HepG2 (cell line): ENCODE measurements around the gene HOXC9. TPM values are rescaled to one million over a fixed set of nuclear protein-coding genes. Genes with fewer than 3 reads are reported as not detected.

Experiments
- ATAC-seq: fragments of 200-7000 bp; cut with Tn5 transposase; 3 replicates; pipeline ENCODE4 v1.9.1; 2020; ENCODE audit warnings: mild to moderate bottlenecking, moderate library complexity
- BruUV-seq: library from RNA; stranded (reverse); fragments of 400-500 nt; replicated peaks from 2 replicates; lab custom pipeline; 2021; lab: Mats Ljungman, UMichigan
- CTCF ChIA-PET: fragments of 300-600 bp; formaldehyde crosslinking; extraction: SDS; loops from one replicate; lab custom pipeline; 2021; ENCODE audit warnings: low total read pairs, inconsistent platforms, low intra/inter-chr PET ratio; lab: Yijun Ruan, JAX
- POLR2A ChIA-PET: fragments of 350-600 bp; sonication (Branson Sonifier 250); formaldehyde crosslinking; loops from one replicate; lab custom pipeline; 2020; ENCODE audit warnings: antibody characterized with exemption, inconsistent platforms; lab: Yijun Ruan, JAX
- DNase-seq: peaks from one replicate; pipeline ENCODE4 v3.0.0-alpha.2; 2015; ENCODE audit warnings: low spot score
- FAIRE-seq: peaks from 3 replicates; lab custom pipeline; 2011; peaks lifted over from hg19 to GRCh38; lab: Jason Lieb, UNC
- H2AFZ ChIP-seq: one replicate; pipeline ENCODE4 v1.6.1; 2011; ENCODE audit warnings: low read length, inconsistent platforms
- H3K27ac ChIP-seq: fragments of 300-600 bp; 3 replicates; pipeline ENCODE4 v1.8.0; 2011; ENCODE audit warnings: mixed run types, mild to moderate bottlenecking, mixed read lengths, low read length, inconsistent platforms; ENCODE audit not compliant: insufficient read depth; ENCODE audit errors: extremely low read length
- H3K27me3 ChIP-seq, 2 experiments: fragments of 200-600 bp in 1 of 2; 2 replicates in 1 of 2; 3 replicates in 1 of 2; pipeline versions ENCODE4 v1.6.0 to v1.8.0; 2011; ENCODE audit warnings: low read length in 2 of 2, mild to moderate bottlenecking in 2 of 2, moderate library complexity in 2 of 2, inconsistent platforms in 1 of 2; ENCODE audit not compliant: insufficient read depth in 2 of 2, control insufficient read depth in 1 of 2
- H3K36me3 ChIP-seq, 2 experiments: fragments of 200-600 bp in 1 of 2; replicated peaks in 1 of 2; 2 replicates in 1 of 2; 3 replicates in 1 of 2; pipeline versions ENCODE4 v1.5.1 to v1.8.0; 2011; ENCODE audit warnings: low read length in 2 of 2, inconsistent platforms in 1 of 2; ENCODE audit not compliant: insufficient read depth in 2 of 2, control insufficient read depth in 1 of 2
- H3K4me1 ChIP-seq: 2 replicates; pipeline ENCODE4 v1.5.1; 2012; ENCODE audit warnings: low read length, inconsistent platforms; ENCODE audit not compliant: insufficient read depth
- H3K4me2 ChIP-seq: 2 replicates; pipeline ENCODE4 v1.6.0; 2011; ENCODE audit warnings: low read depth, low read length, inconsistent platforms
- H3K4me3 ChIP-seq, 3 experiments: fragments of 200-600 bp in 1 of 3; sonication (generic), shearing (Covaris generic) in 1 of 3; replicated peaks in 1 of 3; 2 replicates each; pipeline ENCODE4 v1.5.1; 2011 to 2016; ENCODE audit warnings: low read length in 3 of 3, inconsistent platforms in 2 of 3, low read depth in 2 of 3, mild to moderate bottlenecking in 2 of 3, control low read depth in 1 of 3, mixed read lengths in 1 of 3; ENCODE audit not compliant: insufficient read depth in 1 of 3
- H3K79me2 ChIP-seq: one replicate; pipeline ENCODE4 v1.6.1; 2011; ENCODE audit warnings: low read length, inconsistent platforms; ENCODE audit not compliant: insufficient read depth
- H3K9ac ChIP-seq: 2 replicates; pipeline ENCODE4 v1.6.0; 2011; ENCODE audit warnings: mild to moderate bottlenecking, low read depth, low read length, inconsistent platforms; ENCODE audit not compliant: insufficient read depth
- H3K9me3 ChIP-seq: 2 replicates; pipeline ENCODE4 v1.5.1; 2012; ENCODE audit warnings: mild to moderate bottlenecking, low read length
- H4K20me1 ChIP-seq: 2 replicates; pipeline ENCODE4 v1.6.0; 2011; ENCODE audit warnings: inconsistent platforms, mild to moderate bottlenecking, low read length, moderate library complexity; ENCODE audit not compliant: insufficient read depth
- DRAP1 ChIP-seq: IDR thresholded peaks from 2 replicates; pipeline ENCODE4 v1.6.1; 2016; ENCODE audit warnings: missing genetic modification reagents, missing compliant biosample characterization
- HNRNPLL ChIP-seq: fragments of 200-400 bp; formaldehyde crosslinking; IDR thresholded peaks from 2 replicates; pipeline ENCODE4 v1.6.1; 2017; ENCODE audit warnings: mild to moderate bottlenecking, low read depth, low read length; ENCODE audit not compliant: poor library complexity, severe bottlenecking
- SKI ChIP-seq: fragments of 450-650 bp; IDR thresholded peaks from one replicate; pipeline ENCODE4 v1.6.1; 2018; ENCODE audit warnings: mild to moderate bottlenecking; ENCODE audit not compliant: partially characterized antibody
- ZBTB21 ChIP-seq: sonication (generic); formaldehyde crosslinking; IDR thresholded peaks from 2 replicates; pipeline ENCODE4 v1.4.0; 2020; ENCODE audit warnings: missing genetic modification reagents
- WGBS: methylation state at CpG from one replicate; pipeline ENCODE4 v1.1.6; 2017; ENCODE audit warnings: low lambda C conversion rate; 5-methylcytosine and 5-hydroxymethylcytosine counted together
- in situ Hi-C: cut with HindIII; loops from 2 replicates; pipeline ENCODE4 v1.10.0; 2017; ENCODE audit warnings: low pct_unique_long_range_greater_than_20kb; ENCODE audit not compliant: extremely low pct_ligation_motif_present
- intact Hi-C: fragments of 100-400 bp; cut with micrococcal nuclease; formaldehyde crosslinking; loops from one replicate; pipeline ENCODE4 v1.10.0; 2022; ENCODE audit not compliant: unreplicated experiment
- polyA plus RNA-seq, 8 experiments: library from polyadenylated mRNA; depleted of rRNA in 3 of 8; stranded (reverse) in 7 of 8; unstranded in 1 of 8; fragments of >200 nt; fragmentation: Illumina TruSeq in 4 of 8; extraction: Trizol in 4 of 8; gene quantifications; 2 replicates each; pipeline versions ENCODE4 v1.2.1 to v1.2.3, GENCODE V29; 2011 to 2016; ENCODE audit warnings: low read depth in 4 of 8, missing spikeins in 1 of 8, mixed read lengths in 1 of 8; ENCODE audit not compliant: insufficient read depth in 1 of 8
- total RNA-seq, 5 experiments: library from RNA; depleted of rRNA; stranded (reverse); fragments of >200 nt; fragmentation: Illumina TruSeq; extraction: Trizol; gene quantifications; 2 replicates each; pipeline ENCODE4 v1.2.3, GENCODE V29; 2016; ENCODE audit warnings: low read depth in 1 of 5

Gene HOXC9
- total and polyA plus RNA-seq, 2 of the 13 experiments (the other 11 are each of a cell fraction or from before 2014, with no cell fraction given) = 0.11 to 1.1 TPM

DNA sequence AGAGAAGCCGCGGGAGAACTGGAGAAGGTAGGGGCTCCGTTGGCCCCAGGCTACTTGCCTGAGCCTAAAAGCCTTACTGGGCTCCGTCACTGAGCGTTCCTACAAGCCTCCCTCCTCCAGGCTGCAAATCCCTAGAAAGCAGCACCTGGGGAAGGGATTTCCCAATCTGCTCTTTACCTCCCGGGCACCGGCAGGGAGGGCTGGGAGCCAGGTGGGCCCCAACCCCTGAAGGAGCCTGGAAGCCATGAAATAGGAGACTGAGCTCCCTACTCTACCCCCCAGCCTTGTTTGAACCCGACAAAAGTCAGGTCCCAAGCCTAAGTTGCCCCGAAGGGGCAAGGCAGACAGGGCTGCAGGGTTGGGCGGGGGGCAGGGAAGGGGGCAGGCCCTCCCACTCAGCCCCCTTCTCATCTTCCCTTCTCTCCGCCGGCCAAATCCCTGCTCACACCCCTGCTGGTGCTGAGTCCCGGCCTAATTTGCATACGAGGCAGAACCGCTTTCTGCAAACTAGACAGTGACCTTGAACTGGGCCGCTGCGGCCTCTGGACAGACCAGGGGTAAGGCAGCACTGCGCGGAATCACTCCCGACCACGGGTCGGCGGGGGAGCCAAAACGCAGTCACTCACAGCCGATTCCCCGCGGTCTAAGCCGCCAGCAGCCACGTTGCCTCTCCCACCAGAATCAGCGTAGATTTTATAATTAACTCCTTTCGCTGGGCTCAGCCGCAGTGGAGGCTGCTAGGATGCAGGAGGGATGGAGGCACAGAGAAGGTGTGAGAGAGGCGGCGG is 49.0 kb upstream of the HOXC9 start (continued):
- TF ChIP-seq DRAP1 (CRISPR knock-in tag) (no peak), SKI (peak; percentile 49)

DNA sequence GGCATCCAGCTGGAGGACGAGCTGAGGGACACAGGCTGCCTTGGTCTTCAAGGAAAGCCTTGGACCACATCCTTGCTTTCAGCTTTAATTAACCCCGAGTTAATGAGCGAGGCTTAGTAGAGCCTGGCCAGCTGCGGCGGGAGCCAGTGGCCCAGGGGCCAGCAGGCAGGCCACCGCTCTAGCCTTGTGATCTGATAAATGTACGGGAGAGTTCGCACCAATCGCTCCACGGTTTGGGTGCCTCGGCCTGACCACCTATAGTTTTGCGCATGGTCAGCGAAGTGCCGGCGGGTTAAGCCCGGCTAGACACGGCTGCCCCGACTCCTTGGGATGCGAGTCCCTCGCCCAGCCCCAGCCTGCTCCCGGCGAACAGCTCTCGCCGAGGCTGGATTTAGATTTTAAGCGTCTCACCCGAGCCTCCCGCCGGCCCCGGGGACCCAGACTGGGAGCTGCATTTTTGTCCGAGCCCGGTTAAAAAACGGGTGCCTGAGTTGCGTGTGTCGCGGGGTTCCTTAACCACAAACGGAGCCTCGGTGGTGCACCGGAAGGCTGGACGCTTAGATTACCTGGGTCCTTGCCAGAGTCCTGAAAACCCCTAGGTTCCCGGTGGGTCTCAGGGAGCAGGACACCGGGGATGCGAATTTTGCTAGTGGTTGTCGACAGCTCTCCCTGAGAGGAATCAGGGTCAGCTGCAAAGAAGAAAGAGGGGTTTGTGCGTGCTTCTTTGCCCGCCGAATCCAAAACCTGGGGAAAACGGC is 48.2 kb upstream of the HOXC9 start:
- Histone ChIP-seq H3K79me2 (no peaks in the 10 kb centered on the region), H3K4me2 (no peak overlapping the region), H3K9ac (no peak overlapping the region), H4K20me1 (peaks cover 5% of the 10 kb centered on the region; the same call in 1 of the 2 replicates), H3K27me3 (peaks cover 20 to 87% of the 10 kb centered on the region in 2 experiments), H3K4me1 (peaks cover 27% of the 10 kb centered on the region), H2AFZ (no peak overlapping the region), H3K9me3 (no peaks in the 10 kb centered on the region), H3K36me3 (no peaks in the 10 kb centered on the region), H3K27ac (no peak overlapping the region), H3K4me3 (no peak overlapping the region)
- ChIA-PET CTCF (no interaction called here), POLR2A (no interaction called here)
- TF ChIP-seq ZBTB21 = no peak
- peak; percentile 4 for TF ChIP-seq HNRNPLL
- in situ Hi-C loops (no loop called here), intact Hi-C loops (no loop called here)
- ATAC-seq (no peak), DNase-seq (no peak), FAIRE-seq (no peak)
- no TSS peak for BruUV-seq
- 37% methylated on average over 15 of the region's 47 CpGs for WGBS
